IMR-90 (cell line): ENCODE data around the gene LAMC3. TPM values are rescaled to one million over a fixed set of nuclear protein-coding genes. Genes with fewer than 3 reads are reported as not detected.

Experiments used
- ATAC-seq: fragments of 200-7000 bp; cut with Tn5 transposase; 2 replicates; pipeline ENCODE4 v1.9.1; 2020; ENCODE audit warnings: low read depth, mild to moderate bottlenecking, moderate library complexity
- BruUV-seq: library from RNA; stranded (reverse); fragments of 400-500 nt; replicated peaks from 2 replicates; lab custom pipeline; 2021; lab: Mats Ljungman, UMichigan
- CTCF ChIA-PET: fragments of 300-600 bp; formaldehyde crosslinking; extraction: SDS; loops from one replicate; lab custom pipeline; 2021; ENCODE audit warnings: antibody characterized with exemption; lab: Yijun Ruan, JAX
- POLR2A ChIA-PET: fragments of 300-600 bp; sonication (Branson Sonifier 250); formaldehyde crosslinking; loops from one replicate; lab custom pipeline; 2022; ENCODE audit warnings: antibody characterized with exemption; ENCODE audit not compliant: unreplicated experiment; lab: Charles Lee
- DNase-seq: peaks from one replicate; pipeline ENCODE4 v3.0.0; 2013
- H2AFZ ChIP-seq: replicated peaks from 2 replicates; pipeline ENCODE3; 2013; ENCODE audit warnings: low read length, mild to moderate bottlenecking; ENCODE audit not compliant: poor library complexity
- H2AK5ac ChIP-seq: 2 replicates; pipeline ENCODE4 v1.6.1; 2013; ENCODE audit warnings: low read depth, low read length, inconsistent platforms
- H2AK9ac ChIP-seq: replicated peaks from 2 replicates; pipeline ENCODE3; 2013; ENCODE audit warnings: mild to moderate bottlenecking, low read depth, low read length, moderate library complexity; ENCODE audit not compliant: poor library complexity
- H2BK120ac ChIP-seq: 2 replicates; pipeline ENCODE4 v1.6.1; 2013; ENCODE audit warnings: low read depth, low read length, inconsistent platforms
- H2BK15ac ChIP-seq: 3 replicates; pipeline ENCODE4 v1.6.1; 2013; ENCODE audit warnings: low read depth, low read length, inconsistent platforms
- H2BK20ac ChIP-seq: 2 replicates; pipeline ENCODE4 v1.6.1; 2013; ENCODE audit warnings: low read depth, mild to moderate bottlenecking, inconsistent platforms, low read length, moderate library complexity
- H2BK5ac ChIP-seq: 2 replicates; pipeline ENCODE4 v1.6.1; 2013; ENCODE audit warnings: mild to moderate bottlenecking, low read depth, low read length, inconsistent platforms; ENCODE audit not compliant: poor library complexity, severe bottlenecking
- H3K14ac ChIP-seq: replicated peaks from 2 replicates; pipeline ENCODE4 v1.6.1; 2013; ENCODE audit warnings: low read depth, low read length, inconsistent platforms
- H3K18ac ChIP-seq: 2 replicates; pipeline ENCODE4 v1.6.1; 2013; ENCODE audit warnings: low read depth, low read length, control low read depth
- H3K23ac ChIP-seq: 2 replicates; pipeline ENCODE4 v1.6.1; 2013; ENCODE audit warnings: low read depth, low read length, inconsistent platforms
- H3K27ac ChIP-seq: 2 replicates; pipeline ENCODE4 v1.5.1; 2013; ENCODE audit warnings: mild to moderate bottlenecking, control low read depth, low read length; ENCODE audit not compliant: insufficient read depth
- H3K27me3 ChIP-seq: 2 replicates; pipeline ENCODE4 v1.6.1; 2013; ENCODE audit warnings: low read length; ENCODE audit not compliant: control insufficient read depth, insufficient read depth
- H3K36me3 ChIP-seq: 2 replicates; pipeline ENCODE4 v1.6.1; 2013; ENCODE audit warnings: low read length, mixed read lengths; ENCODE audit not compliant: control insufficient read depth, insufficient read depth
- H3K4ac ChIP-seq: 2 replicates; pipeline ENCODE4 v1.6.1; 2013; ENCODE audit warnings: low read depth, low read length, inconsistent platforms
- H3K4me1 ChIP-seq: 2 replicates; pipeline ENCODE4 v1.6.1; 2013; ENCODE audit warnings: low read length, mixed read lengths; ENCODE audit not compliant: control insufficient read depth, insufficient read depth
- H3K4me2 ChIP-seq: 2 replicates; pipeline ENCODE4 v1.6.1; 2013; ENCODE audit warnings: low read depth, mild to moderate bottlenecking, control low read depth, low read length, moderate library complexity
- H3K4me3 ChIP-seq: 2 replicates; pipeline ENCODE4 v1.5.1; 2013; ENCODE audit warnings: low read depth, mild to moderate bottlenecking, control low read depth, low read length, moderate library complexity; ENCODE audit not compliant: insufficient read depth
- H3K56ac ChIP-seq: 2 replicates; pipeline ENCODE4 v1.6.1; 2013; ENCODE audit warnings: low read length, inconsistent platforms; ENCODE audit not compliant: insufficient read depth; ENCODE audit errors: extremely low read depth
- H3K79me1 ChIP-seq, 2 experiments: 2 replicates each; pipeline ENCODE4 v1.6.1; 2013; ENCODE audit warnings: low read length in 2 of 2, inconsistent platforms in 1 of 2, low read depth in 1 of 2
- H3K9ac ChIP-seq: 2 replicates; pipeline ENCODE4 v1.6.1; 2013; ENCODE audit warnings: low read depth, low read length, control low read depth
- H3K9me1 ChIP-seq: 2 replicates; pipeline ENCODE4 v1.6.1; 2013; ENCODE audit warnings: low read length, inconsistent platforms; ENCODE audit not compliant: insufficient read depth
- H3K9me3 ChIP-seq: 2 replicates; pipeline ENCODE4 v1.6.1; 2013; ENCODE audit warnings: low read length; ENCODE audit not compliant: control insufficient read depth, insufficient read depth
- H4K20me1 ChIP-seq: 2 replicates; pipeline ENCODE4 v1.6.1; 2013; ENCODE audit warnings: low read length, inconsistent platforms; ENCODE audit not compliant: insufficient read depth
- H4K5ac ChIP-seq: 2 replicates; pipeline ENCODE4 v1.6.1; 2013; ENCODE audit warnings: mild to moderate bottlenecking, low read depth, low read length, control low read depth
- H4K8ac ChIP-seq, 2 experiments: 2 replicates each; pipeline ENCODE4 v1.6.1; 2013; ENCODE audit warnings: low read depth in 2 of 2, low read length in 2 of 2, control low read depth in 1 of 2, inconsistent platforms in 1 of 2
- H4K91ac ChIP-seq: 2 replicates; pipeline ENCODE4 v1.6.1; 2013; ENCODE audit warnings: low read depth, low read length, inconsistent platforms; ENCODE audit not compliant: insufficient read depth
- BHLHE40 ChIP-seq: fragments of 150-350 bp; IDR thresholded peaks from 2 replicates; pipeline ENCODE4 v1.6.1; 2016; ENCODE audit warnings: mild to moderate bottlenecking, low read depth, low read length
- CEBPB ChIP-seq: IDR thresholded peaks from 2 replicates; pipeline ENCODE4 v1.6.1; 2012; ENCODE audit warnings: low read depth, low read length, improper control_type of control experiment
- CHD1 ChIP-seq: IDR thresholded peaks from 2 replicates; pipeline ENCODE4 v1.6.1; 2012; ENCODE audit warnings: low read depth, low read length, improper control_type of control experiment
- FOS ChIP-seq: fragments of 150-350 bp; IDR thresholded peaks from 2 replicates; pipeline ENCODE4 v1.6.1; 2016; ENCODE audit warnings: low read depth, low read length
- MAFK ChIP-seq: IDR thresholded peaks from 2 replicates; pipeline ENCODE4 v1.6.1; 2012; ENCODE audit warnings: low read depth, low read length, improper control_type of control experiment
- MAZ ChIP-seq: IDR thresholded peaks from 2 replicates; pipeline ENCODE4 v1.6.1; 2012; ENCODE audit warnings: low read depth, mild to moderate bottlenecking, low read length, improper control_type of control experiment, moderate library complexity, borderline replicate concordance
- MXI1 ChIP-seq: IDR thresholded peaks from 2 replicates; pipeline ENCODE4 v1.6.1; 2012; ENCODE audit warnings: low read depth, mild to moderate bottlenecking, low read length, moderate library complexity, borderline replicate concordance
- NFE2L2 ChIP-seq: fragments of 150-350 bp; IDR thresholded peaks from 2 replicates; pipeline ENCODE4 v1.6.1; 2016; ENCODE audit warnings: low read depth, mild to moderate bottlenecking, low read length
- POLR2A ChIP-seq: IDR thresholded peaks from 2 replicates; pipeline ENCODE4 v1.6.1; 2012; ENCODE audit warnings: mild to moderate bottlenecking, low read depth, low read length
- RAD21 ChIP-seq: IDR thresholded peaks from 2 replicates; pipeline ENCODE4 v1.6.1; 2012; ENCODE audit warnings: low read length, improper control_type of control experiment
- RCOR1 ChIP-seq: IDR thresholded peaks from 2 replicates; pipeline ENCODE4 v1.6.1; 2012; ENCODE audit warnings: mild to moderate bottlenecking, low read length, improper control_type of control experiment; ENCODE audit not compliant: insufficient replicate concordance
- RFX5 ChIP-seq: IDR thresholded peaks from 2 replicates; pipeline ENCODE4 v1.8.0; 2012; ENCODE audit warnings: low read depth, mild to moderate bottlenecking, low read length, moderate library complexity
- SMC3 ChIP-seq: fragments of 150-350 bp; IDR thresholded peaks from 2 replicates; pipeline ENCODE4 v1.6.1; 2016; ENCODE audit warnings: low read depth, mild to moderate bottlenecking, antibody characterized with exemption, low read length, moderate library complexity
- WGBS, 2 experiments: methylation state at CpG; one replicate each; pipeline versions ENCODE4 v1.1.5 to v1.1.7; 2013; ENCODE audit warnings: missing lambda C conversion rate in 2 of 2; ENCODE audit not compliant: insufficient read length in 1 of 2; ENCODE audit errors: extremely low coverage in 2 of 2; 5-methylcytosine and 5-hydroxymethylcytosine counted together
- dilution Hi-C: fragments of 300-500 bp; cut with HindIII; formaldehyde crosslinking; loops from one replicate; pipeline ENCODE4 v1.14.3; 2018; ENCODE audit warnings: low sequenced_read_pairs; ENCODE audit not compliant: unreplicated experiment
- in situ Hi-C: fragments of 300-500 bp; cut with MboI; formaldehyde crosslinking; loops from 3 replicates; pipeline ENCODE4 v1.14.3; 2019; ENCODE audit warnings: low sequenced_read_pairs, inconsistent platforms, mixed read lengths
- intact Hi-C: fragments of 100-400 bp; cut with micrococcal nuclease; formaldehyde crosslinking; loops from 2 replicates; pipeline ENCODE4 v1.10.0; 2022
- polyA plus RNA-seq, 3 experiments: library from polyadenylated mRNA; depleted of rRNA; stranded (reverse); fragments of >200 nt; gene quantifications; 2 replicates each; pipeline ENCODE4 v1.2.3, GENCODE V29; 2012; ENCODE audit warnings: low replicate concordance in 1 of 3
- total RNA-seq: library from RNA; depleted of rRNA; stranded (reverse); fragments of >200 nt; gene quantifications from 2 replicates; pipeline ENCODE4 v1.2.3, GENCODE V29; 2012
- TF ChIP-seq, protein P1 (sequence below): fragments of 150-350 bp; IDR thresholded peaks from 2 replicates; pipeline ENCODE4 v1.6.1; 2017; ENCODE audit warnings: mild to moderate bottlenecking, antibody characterized with exemption, low read length, low read depth
- TF ChIP-seq, protein P2 (sequence below): conservative IDR thresholded peaks from 2 replicates; pipeline ENCODE4 v1.5.1; 2012; ENCODE audit warnings: mild to moderate bottlenecking, low read depth, low read length, improper control_type of control experiment

Gene LAMC3
- total and polyA plus RNA-seq, 2 of the 4 experiments (the other 2 are of a cell fraction): not detected

GRCh38 chr9:131010482-131011273 is 1.7 kb downstream of the LAMC3 start:
- in situ Hi-C loops (no loop called here), dilution Hi-C loops (no loop called here), intact Hi-C loops (no loop called here)
- Histone ChIP-seq H2AK9ac (no peak overlapping the region), H2BK120ac (no peak overlapping the region), H3K4me1 (no peaks in the 10 kb centered on the region; the same call in 1 of the 2 replicates), H2AFZ (no peak overlapping the region), H3K36me3 (no peaks in the 10 kb centered on the region), H4K91ac (no peak overlapping the region), H3K27ac (no peak overlapping the region), H3K9ac (no peak overlapping the region), H3K4me2 (no peak overlapping the region), H2BK15ac (no peak overlapping the region), H2BK20ac (no peak overlapping the region), H4K20me1 (no peaks in the 10 kb centered on the region), H3K27me3 (peaks cover 62% of the 10 kb centered on the region), H3K18ac (no peak overlapping the region), H2BK5ac (no peak overlapping the region), H3K9me3 (no peaks in the 10 kb centered on the region; the same call in 1 of the 2 replicates), H3K56ac (no peak overlapping the region), H3K4me3 (no peak overlapping the region), H3K79me1 (no peaks in the 10 kb centered on the region), H3K9me1 (no peaks in the 10 kb centered on the region), H3K4ac (no peak overlapping the region), H3K14ac (no peak overlapping the region), H2AK5ac (no peak overlapping the region), H4K5ac (no peak overlapping the region), H4K8ac (no peak overlapping the region), H3K23ac (no peak overlapping the region)
- no TSS peak for BruUV-seq
- CTCF ChIA-PET: interaction anchor here (0.6 to 2.1 kb wide), 3 partner anchors 12 to 173 kb away, joined by 4 to 7 read pairs (median 6); no protein-coding TSS in a partner anchor
- no peak for ATAC-seq
- DNase-seq: no peak
- 80% methylated on average over 1 of the region's 14 CpGs; no CpG with 5 or more reads in 1 of the 2 experiments for WGBS, 2 experiments
- POLR2A ChIA-PET: no interaction called here
- TF ChIP-seq RCOR1 (no peak), SMC3 (no peak), MAZ (no peak), RAD21 (no peak), MXI1 (no peak), CEBPB (no peak), MAFK (no peak), RFX5 (no peak), POLR2A (no peak), CHD1 (no peak), NFE2L2 (no peak), FOS (no peak), BHLHE40 (no peak)
- TF ChIP-seq, protein P1, sequence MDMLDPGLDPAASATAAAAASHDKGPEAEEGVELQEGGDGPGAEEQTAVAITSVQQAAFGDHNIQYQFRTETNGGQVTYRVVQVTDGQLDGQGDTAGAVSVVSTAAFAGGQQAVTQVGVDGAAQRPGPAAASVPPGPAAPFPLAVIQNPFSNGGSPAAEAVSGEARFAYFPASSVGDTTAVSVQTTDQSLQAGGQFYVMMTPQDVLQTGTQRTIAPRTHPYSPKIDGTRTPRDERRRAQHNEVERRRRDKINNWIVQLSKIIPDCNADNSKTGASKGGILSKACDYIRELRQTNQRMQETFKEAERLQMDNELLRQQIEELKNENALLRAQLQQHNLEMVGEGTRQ: no peak
- TF ChIP-seq, protein P2, sequence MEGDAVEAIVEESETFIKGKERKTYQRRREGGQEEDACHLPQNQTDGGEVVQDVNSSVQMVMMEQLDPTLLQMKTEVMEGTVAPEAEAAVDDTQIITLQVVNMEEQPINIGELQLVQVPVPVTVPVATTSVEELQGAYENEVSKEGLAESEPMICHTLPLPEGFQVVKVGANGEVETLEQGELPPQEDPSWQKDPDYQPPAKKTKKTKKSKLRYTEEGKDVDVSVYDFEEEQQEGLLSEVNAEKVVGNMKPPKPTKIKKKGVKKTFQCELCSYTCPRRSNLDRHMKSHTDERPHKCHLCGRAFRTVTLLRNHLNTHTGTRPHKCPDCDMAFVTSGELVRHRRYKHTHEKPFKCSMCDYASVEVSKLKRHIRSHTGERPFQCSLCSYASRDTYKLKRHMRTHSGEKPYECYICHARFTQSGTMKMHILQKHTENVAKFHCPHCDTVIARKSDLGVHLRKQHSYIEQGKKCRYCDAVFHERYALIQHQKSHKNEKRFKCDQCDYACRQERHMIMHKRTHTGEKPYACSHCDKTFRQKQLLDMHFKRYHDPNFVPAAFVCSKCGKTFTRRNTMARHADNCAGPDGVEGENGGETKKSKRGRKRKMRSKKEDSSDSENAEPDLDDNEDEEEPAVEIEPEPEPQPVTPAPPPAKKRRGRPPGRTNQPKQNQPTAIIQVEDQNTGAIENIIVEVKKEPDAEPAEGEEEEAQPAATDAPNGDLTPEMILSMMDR: no peak
